ENCODE data around the gene TENT4A.

Gene TENT4A

GRCh38 chr5:6715271-6715670, 2.0 kb downstream of the TENT4A start:
- TF ChIP-seq MYC (IDR thresholded peaks at IDR 0.05; ENCODE audit: low read depth, low read length): no peak
- TF ChIP-seq, protein P1, sequence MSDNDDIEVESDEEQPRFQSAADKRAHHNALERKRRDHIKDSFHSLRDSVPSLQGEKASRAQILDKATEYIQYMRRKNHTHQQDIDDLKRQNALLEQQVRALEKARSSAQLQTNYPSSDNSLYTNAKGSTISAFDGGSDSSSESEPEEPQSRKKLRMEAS (IDR thresholded peaks at IDR 0.05; ENCODE audit: low read depth, low read length): no peak
- no peak for TF ChIP-seq POLR2A (IDR thresholded peaks at IDR 0.05; ENCODE audit: extremely low read depth, insufficient read length)
- no peak for TF ChIP-seq CTCF (IDR thresholded peaks at IDR 0.05; ENCODE audit: low read depth, low read length)
- DNase-seq (ENCODE audit: low read depth): no peak
- H3K4me3 ChIP-seq (ENCODE audit: low read depth, low read length): peak overlapping the region; percentile 87

DNA sequence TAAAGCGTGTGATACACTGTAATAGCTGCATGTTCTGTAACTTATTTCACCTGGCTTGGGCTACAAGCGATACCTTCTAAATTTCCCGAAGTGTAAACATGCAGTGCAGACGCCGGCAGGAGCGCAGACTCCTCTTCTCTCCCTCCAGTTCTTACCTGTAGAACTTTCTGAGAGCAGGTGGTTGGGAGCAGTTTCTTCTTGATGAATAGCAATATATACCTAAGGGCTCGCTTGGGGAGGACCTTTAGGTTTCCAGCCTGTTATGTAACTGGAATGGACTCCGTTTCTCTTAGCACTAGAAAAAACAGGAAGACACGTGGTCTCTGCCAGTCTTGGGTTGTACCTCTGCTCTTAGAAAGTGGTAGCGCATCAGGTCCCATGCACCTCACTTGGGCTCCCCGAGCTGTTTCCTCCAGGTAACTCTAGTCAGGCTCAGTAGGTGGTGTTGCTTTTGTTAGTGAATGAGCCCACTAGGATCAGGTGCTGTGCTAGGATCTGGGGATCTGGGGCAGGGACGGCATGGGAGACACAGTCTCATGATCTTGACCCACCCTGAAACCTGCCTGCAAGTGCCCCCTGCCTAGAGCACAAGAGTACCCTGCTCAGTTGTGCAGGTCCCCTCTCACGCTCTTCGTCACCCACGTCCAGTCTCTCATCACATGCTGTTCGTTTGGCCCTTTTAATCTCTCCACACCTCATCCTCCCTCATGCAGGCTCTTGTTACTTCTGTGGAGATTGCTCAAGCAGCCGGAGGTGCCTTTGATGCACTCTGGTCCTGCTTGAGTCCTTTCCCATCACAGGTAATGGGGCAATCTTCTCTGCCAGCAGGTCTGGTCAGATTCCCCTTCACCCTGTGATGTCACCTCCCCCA, 2.8 kb downstream of the TENT4A start:
- peak; percentile 49 for DNase-seq (ENCODE audit: low read depth)

DNA sequence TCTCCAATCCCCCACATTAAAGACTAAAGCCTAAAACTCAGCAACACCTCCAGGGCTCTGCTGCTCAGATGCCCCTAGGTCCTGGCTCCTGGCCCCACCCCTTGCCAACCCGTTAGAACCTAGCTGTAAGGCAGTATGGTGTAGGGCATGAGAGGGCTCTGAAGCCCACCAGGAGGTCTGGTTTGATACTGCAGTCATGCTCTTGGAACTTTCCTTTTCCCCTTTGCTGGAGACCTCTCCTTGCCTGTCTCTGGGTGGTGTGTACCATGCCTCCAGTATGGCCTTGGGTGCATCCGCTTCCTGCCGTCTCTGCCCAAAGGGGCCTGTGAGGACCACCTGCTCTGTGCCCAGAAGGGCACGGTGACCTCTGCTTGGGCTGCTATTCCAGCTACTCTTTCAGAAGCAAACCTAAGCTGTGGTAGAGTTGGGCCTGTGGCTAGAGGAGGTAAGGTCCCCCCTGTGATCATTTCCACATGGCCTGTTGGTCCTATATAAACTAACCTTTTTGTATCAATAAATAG, 3.5 kb downstream of the TENT4A start:
- no peak for DNase-seq (ENCODE audit: low read depth)
- no peak for TF ChIP-seq CTCF (IDR thresholded peaks at IDR 0.05; ENCODE audit: low read depth, low read length)
- peak overlapping the region; percentile 87 for H3K4me3 ChIP-seq (ENCODE audit: low read depth, low read length)

More for the DNA sequence above, 2.8 kb downstream of the TENT4A start:
- peak overlapping the region; percentile 87 for H3K4me3 ChIP-seq (ENCODE audit: low read depth, low read length)
- TF ChIP-seq MYC (IDR thresholded peaks at IDR 0.05; ENCODE audit: low read depth, low read length) (peak; percentile 63), POLR2A (IDR thresholded peaks at IDR 0.05; ENCODE audit: extremely low read depth, insufficient read length) (no peak), CTCF (IDR thresholded peaks at IDR 0.05; ENCODE audit: low read depth, low read length) (no peak)
- TF ChIP-seq, protein P1 (IDR thresholded peaks at IDR 0.05; ENCODE audit: low read depth, low read length): peak; percentile 97

DNA sequence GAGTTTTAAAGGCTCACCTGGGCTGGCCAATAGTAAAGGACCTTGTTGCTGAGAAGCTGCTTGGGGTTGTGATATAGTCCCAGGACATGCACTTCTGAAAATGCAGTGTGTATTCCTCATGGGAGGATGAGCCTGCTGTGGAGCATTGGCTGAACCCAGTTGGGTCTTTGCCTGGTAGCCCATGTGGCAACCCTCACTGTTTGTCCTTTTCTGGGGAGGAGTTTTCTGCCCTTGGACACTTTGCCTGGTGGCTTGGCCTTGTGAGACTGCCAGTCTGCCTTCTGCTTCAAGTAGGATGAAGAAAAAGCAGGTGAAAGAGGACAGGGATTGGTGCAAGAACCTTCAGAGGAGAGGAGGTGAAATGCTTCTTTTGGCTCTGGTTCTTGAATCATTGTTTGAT, 4.0 kb downstream of the TENT4A start:
- no peak for TF ChIP-seq POLR2A (IDR thresholded peaks at IDR 0.05; ENCODE audit: extremely low read depth, insufficient read length)
- TF ChIP-seq, protein P1 (IDR thresholded peaks at IDR 0.05; ENCODE audit: low read depth, low read length): no peak
- no peak for TF ChIP-seq CTCF (IDR thresholded peaks at IDR 0.05; ENCODE audit: low read depth, low read length)
- TF ChIP-seq MYC (IDR thresholded peaks at IDR 0.05; ENCODE audit: low read depth, low read length): no peak
- peak overlapping the region; percentile 87 for H3K4me3 ChIP-seq (ENCODE audit: low read depth, low read length)
- DNase-seq (ENCODE audit: low read depth): no peak

DNA sequence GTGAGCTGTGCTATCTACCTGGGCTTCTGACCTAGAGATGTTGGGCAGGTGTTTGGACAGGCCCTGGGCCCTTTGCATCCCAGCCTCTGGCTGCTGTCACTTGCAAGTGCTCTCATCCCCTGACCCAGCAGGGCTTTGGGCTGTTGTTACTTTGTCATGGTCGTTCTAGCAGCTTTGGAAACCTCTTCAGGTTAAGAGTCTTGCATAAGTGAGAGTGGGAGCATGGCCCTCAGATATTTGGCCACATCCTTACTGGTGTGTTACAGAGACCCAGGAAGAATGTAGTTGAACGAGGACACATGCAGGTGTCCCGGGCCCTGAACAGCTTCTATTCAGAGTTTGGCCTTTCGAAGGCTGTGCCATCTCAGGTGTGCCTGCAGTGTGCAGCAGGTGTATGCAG, 4.5 kb downstream of the TENT4A start:
- no peak for TF ChIP-seq POLR2A (IDR thresholded peaks at IDR 0.05; ENCODE audit: extremely low read depth, insufficient read length)
- TF ChIP-seq MYC (IDR thresholded peaks at IDR 0.05; ENCODE audit: low read depth, low read length): no peak
- TF ChIP-seq, protein P1 (IDR thresholded peaks at IDR 0.05; ENCODE audit: low read depth, low read length): no peak
- TF ChIP-seq CTCF (IDR thresholded peaks at IDR 0.05; ENCODE audit: low read depth, low read length): no peak
- H3K4me3 ChIP-seq (ENCODE audit: low read depth, low read length): peak overlapping the region; percentile 87

More for the DNA sequence above, 4.5 kb downstream of the TENT4A start:
- no peak for DNase-seq (ENCODE audit: low read depth)

Measured in NB4 (cell line).